ENCODE measurements around the gene VDAC1. TPM values are rescaled to one million over a fixed set of nuclear protein-coding genes. Genes with fewer than 3 reads are reported as not detected.
"Not testable (repeated sequence)": the region's sequence is repeated elsewhere in the genome, so short reads cannot be mapped to it uniquely, and the experiment has no call there.

Gene VDAC1
- total and polyA plus RNA-seq, 2 donors from 2014 or later: 148 to 285 TPM

DNA sequence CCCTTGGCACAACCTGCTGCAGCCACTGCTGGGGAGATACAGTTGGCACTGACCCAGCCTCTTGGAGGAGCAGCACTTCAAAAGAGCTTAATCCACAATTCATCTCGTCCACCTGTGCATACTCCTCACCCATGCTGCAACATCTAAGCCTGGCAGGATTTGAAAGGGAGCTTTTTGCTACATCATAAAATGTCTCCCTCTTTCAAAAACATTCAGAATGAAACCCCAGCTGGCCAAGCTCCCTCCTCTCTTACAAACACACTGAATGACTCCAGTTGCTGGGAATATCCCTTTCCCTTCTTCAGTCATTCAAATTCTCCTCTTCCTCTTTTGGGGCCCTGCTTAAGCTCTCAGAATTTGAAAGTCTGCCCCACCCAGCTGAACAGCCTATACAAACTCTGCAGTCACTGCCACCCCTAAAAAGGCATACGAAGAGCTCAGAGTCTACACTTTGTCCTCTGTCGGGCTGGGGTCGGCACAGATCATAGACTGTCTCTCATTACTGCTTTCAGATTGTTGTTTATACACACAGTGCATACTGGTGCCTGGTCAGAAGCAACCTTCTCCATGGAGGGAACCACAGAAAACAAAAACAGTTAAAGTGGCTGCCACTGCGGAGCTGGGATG is 27.5 kb downstream of the VDAC1 start:
- intact Hi-C loops (cut with DNase I): no loop called here
- no peak overlapping the region for H3K4me3 ChIP-seq (ENCODE audit: low read length in 3 of 3)
- H3K4me1 ChIP-seq (ENCODE audit: control insufficient read depth in 2 of 3, insufficient read depth in 2 of 3, low read depth in 1 of 3, low read length in 3 of 3): peaks cover 0 to 8% (median 0%) of the 10 kb centered on the region in 3 donors
- FAIRE-seq (no peak), DNase-seq (no peak)
- no peaks in the 10 kb centered on the region for H3K9me3 ChIP-seq (ENCODE audit: control insufficient read depth in 2 of 3, insufficient read depth in 1 of 3, low read length in 3 of 3)
- no peak overlapping the region for H3K9ac ChIP-seq (ENCODE audit: low read length in 3 of 3)
- no peak overlapping the region for H3K27ac ChIP-seq (ENCODE audit: low read depth in 2 of 2, low read length in 2 of 2)
- H3K27me3 ChIP-seq (ENCODE audit: control insufficient read depth, insufficient read depth, low read length): no peaks in the 10 kb centered on the region
- peaks cover 2 to 40% (median 17%) of the 10 kb centered on the region in 3 donors for H3K36me3 ChIP-seq (ENCODE audit: control insufficient read depth in 2 of 3, insufficient read depth in 3 of 3, low read length in 3 of 3)
- TF ChIP-seq, protein P1, sequence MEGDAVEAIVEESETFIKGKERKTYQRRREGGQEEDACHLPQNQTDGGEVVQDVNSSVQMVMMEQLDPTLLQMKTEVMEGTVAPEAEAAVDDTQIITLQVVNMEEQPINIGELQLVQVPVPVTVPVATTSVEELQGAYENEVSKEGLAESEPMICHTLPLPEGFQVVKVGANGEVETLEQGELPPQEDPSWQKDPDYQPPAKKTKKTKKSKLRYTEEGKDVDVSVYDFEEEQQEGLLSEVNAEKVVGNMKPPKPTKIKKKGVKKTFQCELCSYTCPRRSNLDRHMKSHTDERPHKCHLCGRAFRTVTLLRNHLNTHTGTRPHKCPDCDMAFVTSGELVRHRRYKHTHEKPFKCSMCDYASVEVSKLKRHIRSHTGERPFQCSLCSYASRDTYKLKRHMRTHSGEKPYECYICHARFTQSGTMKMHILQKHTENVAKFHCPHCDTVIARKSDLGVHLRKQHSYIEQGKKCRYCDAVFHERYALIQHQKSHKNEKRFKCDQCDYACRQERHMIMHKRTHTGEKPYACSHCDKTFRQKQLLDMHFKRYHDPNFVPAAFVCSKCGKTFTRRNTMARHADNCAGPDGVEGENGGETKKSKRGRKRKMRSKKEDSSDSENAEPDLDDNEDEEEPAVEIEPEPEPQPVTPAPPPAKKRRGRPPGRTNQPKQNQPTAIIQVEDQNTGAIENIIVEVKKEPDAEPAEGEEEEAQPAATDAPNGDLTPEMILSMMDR (IDR thresholded peaks at IDR 0.05; ENCODE audit: borderline replicate concordance, extremely low read depth, insufficient read depth): no peak

DNA sequence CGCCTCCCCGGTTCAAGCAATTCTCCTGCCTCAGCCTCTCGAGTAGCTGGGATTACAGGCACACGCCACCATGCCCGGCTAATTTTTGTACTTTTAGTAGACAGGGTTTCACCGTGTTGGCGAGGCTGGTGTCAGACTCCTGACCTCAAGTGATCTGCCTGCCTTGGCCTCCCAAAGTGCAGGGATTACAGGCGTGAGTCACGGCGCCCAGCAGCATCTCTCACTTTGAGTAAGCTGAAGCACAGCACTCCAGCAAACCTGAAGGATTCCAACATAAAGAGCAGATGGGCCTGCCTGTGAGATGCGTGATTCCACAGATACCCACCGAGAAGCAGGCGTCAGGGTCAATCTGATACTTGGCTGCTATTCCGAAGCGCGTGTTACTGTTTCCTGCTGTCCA is 29.2 kb downstream of the VDAC1 start:
- H3K36me3 ChIP-seq (ENCODE audit: control insufficient read depth in 2 of 3, insufficient read depth in 3 of 3, low read length in 3 of 3): peaks cover 2 to 33% (median 14%) of the 10 kb centered on the region in 3 donors
- H3K4me3 ChIP-seq (ENCODE audit: low read length in 3 of 3); intact Hi-C loops (cut with DNase I); H3K9me3 ChIP-seq (ENCODE audit: control insufficient read depth in 2 of 3, insufficient read depth in 1 of 3, low read length in 3 of 3); DNase-seq; H3K27me3 ChIP-seq (ENCODE audit: control insufficient read depth, insufficient read depth, low read length); H3K4me1 ChIP-seq (ENCODE audit: control insufficient read depth in 2 of 3, insufficient read depth in 2 of 3, low read depth in 1 of 3, low read length in 3 of 3); H3K9ac ChIP-seq (ENCODE audit: low read length in 3 of 3); FAIRE-seq; H3K27ac ChIP-seq (ENCODE audit: low read depth in 2 of 2, low read length in 2 of 2): not testable (repeated sequence)

DNA sequence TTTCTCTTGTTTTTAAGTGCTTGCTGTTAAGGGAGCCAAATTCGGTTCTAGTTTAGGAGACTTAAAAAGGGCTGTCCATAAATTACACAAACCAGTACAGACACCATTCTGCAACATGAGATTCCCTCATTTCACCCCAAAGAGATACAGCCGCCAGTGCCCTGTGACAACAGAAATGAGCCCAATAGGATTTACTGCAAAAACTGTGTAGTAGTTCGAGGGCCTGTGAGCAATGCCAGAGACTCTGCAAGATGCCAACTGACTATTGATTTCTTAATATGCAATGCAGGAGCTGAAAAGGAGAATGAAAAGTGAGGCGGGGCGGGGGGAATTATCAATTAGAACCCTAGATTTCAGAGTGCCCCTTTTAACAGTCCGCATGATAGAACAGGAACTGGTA is 30.6 kb downstream of the VDAC1 start:
- FAIRE-seq (no peak), DNase-seq (no peak)
- peaks cover 0 to 11% (median 4%) of the 10 kb centered on the region in 3 donors for H3K4me1 ChIP-seq (ENCODE audit: control insufficient read depth in 2 of 3, insufficient read depth in 2 of 3, low read depth in 1 of 3, low read length in 3 of 3)
- H3K9me3 ChIP-seq (ENCODE audit: control insufficient read depth in 2 of 3, insufficient read depth in 1 of 3, low read length in 3 of 3): no peaks in the 10 kb centered on the region
- no peaks in the 10 kb centered on the region for H3K27me3 ChIP-seq (ENCODE audit: control insufficient read depth, insufficient read depth, low read length)
- H3K9ac ChIP-seq (ENCODE audit: low read length in 3 of 3): no peak overlapping the region
- TF ChIP-seq, protein P1 (IDR thresholded peaks at IDR 0.05; ENCODE audit: borderline replicate concordance, extremely low read depth, insufficient read depth): no peak
- H3K27ac ChIP-seq (ENCODE audit: low read depth in 2 of 2, low read length in 2 of 2): no peak overlapping the region
- H3K4me3 ChIP-seq (ENCODE audit: low read length in 3 of 3): no peak overlapping the region
- peaks cover 2 to 28% (median 14%) of the 10 kb centered on the region in 3 donors for H3K36me3 ChIP-seq (ENCODE audit: control insufficient read depth in 2 of 3, insufficient read depth in 3 of 3, low read length in 3 of 3)
- intact Hi-C loops (cut with DNase I): no loop called here

DNA sequence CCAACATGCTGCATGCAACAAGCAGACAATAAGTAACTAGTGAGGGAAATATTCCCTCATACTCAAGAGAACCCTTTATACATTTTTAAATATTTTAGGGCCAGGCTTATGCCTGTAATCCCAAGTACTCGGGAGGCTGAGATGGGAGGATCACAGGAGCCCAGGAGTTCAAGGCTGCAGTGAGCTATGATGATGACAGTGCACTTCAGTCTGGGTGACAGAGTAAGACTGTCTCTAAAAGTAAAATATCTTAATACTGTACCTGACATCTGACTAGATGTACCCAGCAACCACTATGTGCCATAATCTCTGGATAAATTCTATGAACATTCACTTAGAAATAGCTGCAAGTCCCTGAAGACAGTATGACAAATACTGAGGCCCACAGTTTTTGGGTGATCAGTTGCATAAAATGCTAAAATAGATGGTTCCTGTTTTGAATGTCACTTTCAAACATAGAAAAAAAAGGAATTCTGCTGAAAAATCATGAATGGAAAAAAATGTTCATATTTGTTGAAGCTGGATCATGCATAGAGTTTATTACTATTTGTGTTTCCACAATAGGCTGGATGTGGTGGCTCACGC is 34.4 kb downstream of the VDAC1 start:
- FAIRE-seq (no peak), DNase-seq (no peak)
- intact Hi-C loops (cut with DNase I): no loop called here
- H3K9ac ChIP-seq (ENCODE audit: low read length in 3 of 3): no peak overlapping the region
- peaks cover 2 to 28% (median 7%) of the 10 kb centered on the region in 3 donors for H3K36me3 ChIP-seq (ENCODE audit: control insufficient read depth in 2 of 3, insufficient read depth in 3 of 3, low read length in 3 of 3)
- no peak overlapping the region for H3K4me3 ChIP-seq (ENCODE audit: low read length in 3 of 3)
- peaks cover 0 to 14% (median 7%) of the 10 kb centered on the region in 3 donors for H3K4me1 ChIP-seq (ENCODE audit: control insufficient read depth in 2 of 3, insufficient read depth in 2 of 3, low read depth in 1 of 3, low read length in 3 of 3)
- H3K27ac ChIP-seq (ENCODE audit: low read depth in 2 of 2, low read length in 2 of 2): peak overlapping the region in 1 of 2 donors; percentile 11
- TF ChIP-seq, protein P1 (IDR thresholded peaks at IDR 0.05; ENCODE audit: borderline replicate concordance, extremely low read depth, insufficient read depth): no peak
- H3K27me3 ChIP-seq (ENCODE audit: control insufficient read depth, insufficient read depth, low read length): no peaks in the 10 kb centered on the region
- no peaks in the 10 kb centered on the region for H3K9me3 ChIP-seq (ENCODE audit: control insufficient read depth in 2 of 3, insufficient read depth in 1 of 3, low read length in 3 of 3)
